ENCODE results near the gene PCCA. TPM values are rescaled to one million over a fixed set of nuclear protein-coding genes. Genes with fewer than 3 reads are reported as not detected.

Gene PCCA
- total and polyA plus RNA-seq, 4 donors = 30.1 to 160 (median 76.3) TPM

DNA sequence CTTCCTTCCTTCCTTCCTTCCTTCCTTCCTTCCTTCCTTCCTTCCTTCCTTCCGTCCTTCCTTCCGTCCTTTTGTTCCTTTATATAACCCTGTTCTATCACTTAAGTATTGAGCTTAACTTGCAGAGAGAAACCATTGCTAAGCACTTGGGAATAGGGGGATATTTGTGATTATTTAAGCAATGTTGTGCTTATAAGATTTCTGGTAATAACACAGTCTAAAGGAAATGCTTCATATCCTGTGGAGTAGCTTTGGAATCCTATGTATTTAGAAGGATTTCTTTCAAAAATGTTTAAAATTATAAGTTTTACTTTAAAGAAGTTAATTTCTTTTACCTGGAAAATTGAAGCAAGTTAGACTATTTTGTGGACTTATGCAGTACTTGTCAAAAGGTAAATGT, 209.8 kb downstream of the PCCA start:
- H3K36me3 ChIP-seq (ENCODE audit: control insufficient read depth in 4 of 4, insufficient read depth in 3 of 4, low read depth in 1 of 4, low read length in 3 of 4) = peaks cover 0 to 12% (median 1%) of the 10 kb centered on the region in 4 donors
- WGBS = 100% methylated on average over 2 of the region's 2 CpGs
- TF ChIP-seq ATF3 (IDR thresholded peaks at IDR 0.05) = no peak
- no peak for TF ChIP-seq NR2F2 (IDR thresholded peaks at IDR 0.05)
- no peak for TF ChIP-seq YY1 (IDR thresholded peaks at IDR 0.05)
- TF ChIP-seq JUND (IDR thresholded peaks at IDR 0.05) = no peak
- no peak for TF ChIP-seq REST (IDR thresholded peaks at IDR 0.05)
- no peak for TF ChIP-seq TAF1 (conservative IDR thresholded peaks at IDR 0.05)
- TF ChIP-seq, protein P1, sequence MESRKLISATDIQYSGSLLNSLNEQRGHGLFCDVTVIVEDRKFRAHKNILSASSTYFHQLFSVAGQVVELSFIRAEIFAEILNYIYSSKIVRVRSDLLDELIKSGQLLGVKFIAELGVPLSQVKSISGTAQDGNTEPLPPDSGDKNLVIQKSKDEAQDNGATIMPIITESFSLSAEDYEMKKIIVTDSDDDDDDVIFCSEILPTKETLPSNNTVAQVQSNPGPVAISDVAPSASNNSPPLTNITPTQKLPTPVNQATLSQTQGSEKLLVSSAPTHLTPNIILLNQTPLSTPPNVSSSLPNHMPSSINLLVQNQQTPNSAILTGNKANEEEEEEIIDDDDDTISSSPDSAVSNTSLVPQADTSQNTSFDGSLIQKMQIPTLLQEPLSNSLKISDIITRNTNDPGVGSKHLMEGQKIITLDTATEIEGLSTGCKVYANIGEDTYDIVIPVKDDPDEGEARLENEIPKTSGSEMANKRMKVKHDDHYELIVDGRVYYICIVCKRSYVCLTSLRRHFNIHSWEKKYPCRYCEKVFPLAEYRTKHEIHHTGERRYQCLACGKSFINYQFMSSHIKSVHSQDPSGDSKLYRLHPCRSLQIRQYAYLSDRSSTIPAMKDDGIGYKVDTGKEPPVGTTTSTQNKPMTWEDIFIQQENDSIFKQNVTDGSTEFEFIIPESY (IDR thresholded peaks at IDR 0.05) = no peak
- no peak for TF ChIP-seq MAX (IDR thresholded peaks at IDR 0.05)
- no peak for TF ChIP-seq CTCF (IDR thresholded peaks at IDR 0.05; ENCODE audit: low read depth, low read length, missing input control)
- TF ChIP-seq SP1 (IDR thresholded peaks at IDR 0.05) = no peak
- TF ChIP-seq RXRA (IDR thresholded peaks at IDR 0.05) = no peak
- H3K27ac ChIP-seq (ENCODE audit: low read depth in 1 of 2, low read length in 2 of 2) = no peak overlapping the region
- no peak for DNase-seq (ENCODE audit: low spot score)
- no peak overlapping the region for H3K4me3 ChIP-seq (ENCODE audit: low read depth in 1 of 3, low read length in 3 of 3)
- H3K9ac ChIP-seq (ENCODE audit: low read depth in 1 of 2, low read length in 2 of 2) = no peak overlapping the region
- no peaks in the 10 kb centered on the region for H3K9me3 ChIP-seq (ENCODE audit: control insufficient read depth in 4 of 4, low read length in 3 of 4)
- no peaks in the 10 kb centered on the region for H3K4me1 ChIP-seq (ENCODE audit: control insufficient read depth in 4 of 4, insufficient read depth in 4 of 4, low read length in 3 of 4)
- H3K27me3 ChIP-seq (ENCODE audit: control insufficient read depth in 4 of 4, insufficient read depth in 4 of 4, low read length in 3 of 4) = no peaks in the 10 kb centered on the region

- Histone ChIP-seq H3K27me3 (ENCODE audit: control insufficient read depth in 4 of 4, insufficient read depth in 4 of 4, low read length in 3 of 4) (no peaks in the 10 kb centered on the region), H3K27ac (ENCODE audit: low read depth in 1 of 2, low read length in 2 of 2) (no peak overlapping the region), H3K36me3 (ENCODE audit: control insufficient read depth in 4 of 4, insufficient read depth in 3 of 4, low read depth in 1 of 4, low read length in 3 of 4) (peaks cover 0 to 14% (median 1%) of the 10 kb centered on the region in 4 donors), H3K4me3 (ENCODE audit: low read depth in 1 of 3, low read length in 3 of 3) (no peak overlapping the region), H3K4me1 (ENCODE audit: control insufficient read depth in 4 of 4, insufficient read depth in 4 of 4, low read length in 3 of 4) (no peaks in the 10 kb centered on the region), H3K9me3 (ENCODE audit: control insufficient read depth in 4 of 4, low read length in 3 of 4) (no peaks in the 10 kb centered on the region), H3K9ac (ENCODE audit: low read depth in 1 of 2, low read length in 2 of 2) (no peak overlapping the region)
- WGBS = 89% methylated on average over 3 of the region's 3 CpGs
- no peak for DNase-seq (ENCODE audit: low spot score)
- TF ChIP-seq FOXA2 (IDR thresholded peaks at IDR 0.05) (no peak), CTCF (IDR thresholded peaks at IDR 0.05; ENCODE audit: low read depth, low read length, missing input control) (no peak), SP1 (IDR thresholded peaks at IDR 0.05) (no peak), YY1 (IDR thresholded peaks at IDR 0.05) (no peak), MAX (IDR thresholded peaks at IDR 0.05) (no peak), FOXA1 (IDR thresholded peaks at IDR 0.05) (no peak), HNF4A (conservative IDR thresholded peaks at IDR 0.05) (no peak), HNF4G (IDR thresholded peaks at IDR 0.05) (no peak), REST (IDR thresholded peaks at IDR 0.05) (no peak)
- TF ChIP-seq, protein P1 (IDR thresholded peaks at IDR 0.05) = no peak
Observed at GRCh38 chr13:100300243-100300642, 211.3 kb downstream of the PCCA start.

Data from liver (tissue), 9 donors.